Liver (tissue), 9 donors: Measurements from ENCODE around the gene LRCH2. TPM values are rescaled to one million over a fixed set of nuclear protein-coding genes. Genes with fewer than 3 reads are reported as not detected.

Source experiments
- DNase-seq: peaks from one replicate; pipeline ENCODE4 v3.0.0-alpha.2; 2017; ENCODE audit warnings: low spot score
- H3K27ac ChIP-seq, 2 donors: one replicate each; pipeline ENCODE4 v1.7.0; 2013; ENCODE audit warnings: inconsistent platforms in 2 of 2, low read length in 2 of 2, control low read depth in 1 of 2, low read depth in 1 of 2, mild to moderate bottlenecking in 1 of 2
- H3K27me3 ChIP-seq, 4 donors: one replicate each; pipeline versions ENCODE4 v1.6.1 to v1.7.0; 2013; ENCODE audit warnings: low read length in 3 of 4, inconsistent platforms in 1 of 4, mild to moderate bottlenecking in 1 of 4, moderate library complexity in 1 of 4; ENCODE audit not compliant: control insufficient read depth in 4 of 4, insufficient read depth in 4 of 4
- H3K36me3 ChIP-seq, 4 donors: one replicate each; pipeline versions ENCODE4 v1.6.1 to v1.7.0; 2013; ENCODE audit warnings: low read length in 3 of 4, mild to moderate bottlenecking in 3 of 4, low read depth in 1 of 4, moderate library complexity in 1 of 4; ENCODE audit not compliant: control insufficient read depth in 4 of 4, insufficient read depth in 3 of 4
- H3K4me1 ChIP-seq, 4 donors: one replicate each; pipeline versions ENCODE4 v1.6.1 to v1.7.0; 2013; ENCODE audit warnings: low read length in 3 of 4, mild to moderate bottlenecking in 3 of 4, moderate library complexity in 1 of 4; ENCODE audit not compliant: control insufficient read depth in 4 of 4, insufficient read depth in 4 of 4
- H3K4me3 ChIP-seq, 3 donors: one replicate each; pipeline versions ENCODE4 v1.6.1 to v1.7.0; 2013; ENCODE audit warnings: low read length in 3 of 3, control low read depth in 1 of 3, low read depth in 1 of 3, mild to moderate bottlenecking in 1 of 3
- H3K9ac ChIP-seq, 2 donors: one replicate each; pipeline ENCODE4 v1.7.0; 2013; ENCODE audit warnings: low read length in 2 of 2, mild to moderate bottlenecking in 2 of 2, moderate library complexity in 2 of 2, control low read depth in 1 of 2, low read depth in 1 of 2
- H3K9me3 ChIP-seq, 4 donors: one replicate each; pipeline versions ENCODE4 v1.6.1 to v1.7.0; 2013; ENCODE audit warnings: low read length in 3 of 4; ENCODE audit not compliant: control insufficient read depth in 4 of 4
- ATF3 ChIP-seq: IDR thresholded peaks from 2 replicates; pipeline ENCODE4 v1.6.1; 2016; ENCODE audit warnings: antibody characterized with exemption
- EGR1 ChIP-seq, 2 donors: IDR thresholded peaks; 2 replicates each; pipeline ENCODE4 v1.6.1; 2016 to 2018; ENCODE audit warnings: antibody characterized with exemption in 2 of 2, low read depth in 2 of 2
- FOXA1 ChIP-seq: IDR thresholded peaks from 2 replicates; pipeline ENCODE4 v1.6.1; 2016; ENCODE audit warnings: antibody characterized with exemption
- FOXA2 ChIP-seq: IDR thresholded peaks from 2 replicates; pipeline ENCODE4 v1.6.1; 2016; ENCODE audit warnings: antibody characterized with exemption
- GABPA ChIP-seq, 2 donors: IDR thresholded peaks in 1 of 2; conservative IDR thresholded peaks in 1 of 2; 2 replicates each; pipeline ENCODE4 v1.6.1; 2016; ENCODE audit warnings: antibody characterized with exemption in 2 of 2, mild to moderate bottlenecking in 1 of 2, moderate library complexity in 1 of 2
- HNF4A ChIP-seq, 2 donors: conservative IDR thresholded peaks; 2 replicates each; pipeline ENCODE4 v1.6.1; 2016; ENCODE audit warnings: antibody characterized with exemption in 2 of 2, mild to moderate bottlenecking in 2 of 2
- HNF4G ChIP-seq: IDR thresholded peaks from 2 replicates; pipeline ENCODE4 v1.6.1; 2016; ENCODE audit warnings: antibody characterized with exemption
- JUND ChIP-seq, 2 donors: IDR thresholded peaks; 2 replicates each; pipeline ENCODE4 v1.6.1; 2016; ENCODE audit warnings: antibody characterized with exemption in 2 of 2
- NR2F2 ChIP-seq: IDR thresholded peaks from 2 replicates; pipeline ENCODE4 v1.6.1; 2016; ENCODE audit warnings: antibody characterized with exemption
- RAD21 ChIP-seq, 2 donors: IDR thresholded peaks; 2 replicates each; pipeline ENCODE4 v1.6.1; 2016; ENCODE audit warnings: antibody characterized with exemption in 2 of 2, mild to moderate bottlenecking in 2 of 2
- RXRA ChIP-seq, 2 donors: IDR thresholded peaks; 2 replicates each; pipeline ENCODE4 v1.6.1; 2017 to 2018; ENCODE audit warnings: antibody characterized with exemption in 2 of 2, mild to moderate bottlenecking in 1 of 2
- SP1 ChIP-seq: IDR thresholded peaks from 2 replicates; pipeline ENCODE4 v1.6.1; 2018; ENCODE audit warnings: antibody characterized with exemption, mild to moderate bottlenecking
- TAF1 ChIP-seq: conservative IDR thresholded peaks from 2 replicates; pipeline ENCODE4 v1.6.1; 2016; ENCODE audit warnings: antibody characterized with exemption, mild to moderate bottlenecking
- YY1 ChIP-seq: IDR thresholded peaks from 2 replicates; pipeline ENCODE4 v1.6.1; 2016; ENCODE audit warnings: antibody characterized with exemption, mild to moderate bottlenecking
- WGBS: extraction: QIAGEN DNeasy Blood & Tissue Kit; methylation state at CpG from one replicate; pipeline ENCODE4 v1.1.7; 2013; 5-methylcytosine and 5-hydroxymethylcytosine counted together
- polyA plus RNA-seq, 2 donors: library from polyadenylated mRNA; stranded (reverse) in 1 of 2; unstranded in 1 of 2; fragments of 200-250 nt in 1 of 2; fragments of >200 nt in 1 of 2; fragmentation: Nextera tagmentation in 1 of 2; extraction: Ambion mirVana in 1 of 2; gene quantifications; one replicate each; pipeline versions ENCODE4 v1.2.1 to v1.2.3, GENCODE V29; 2013 to 2015
- total RNA-seq, 2 donors: library from RNA; depleted of rRNA; stranded (reverse); fragments of >200 nt; gene quantifications; one replicate each; pipeline ENCODE4 v1.2.3, GENCODE V29; 2014
- TF ChIP-seq, protein P1 (sequence below): IDR thresholded peaks from 2 replicates; pipeline ENCODE4 v1.6.1; 2016; ENCODE audit warnings: antibody characterized with exemption, mild to moderate bottlenecking
- TF ChIP-seq, protein P2 (sequence below): IDR thresholded peaks from 2 replicates; pipeline ENCODE4 v1.6.1; 2016; ENCODE audit warnings: antibody characterized with exemption
- TF ChIP-seq, protein P3 (sequence below): fragments of 150-350 bp; IDR thresholded peaks from 2 replicates; pipeline ENCODE4 v1.5.1; 2017; ENCODE audit warnings: improper control_type of control experiment, low read depth, low read length; ENCODE audit not compliant: missing input control
- TF ChIP-seq, protein P4 (sequence below): IDR thresholded peaks from 2 replicates; pipeline ENCODE4 v1.6.1; 2016; ENCODE audit warnings: antibody characterized with exemption
- donor health status: healthy.
- donor health status: healthy.
- donor health status: healthy.
- donor health status: healthy.
- donor health status: healthy.

The LRCH2 gene
- total and polyA plus RNA-seq, 4 donors = 0.06 to 0.42 (median 0.24) TPM

GRCh38 chrX:115259238-115259875, 25.5 kb upstream of the LRCH2 start:
- 67% methylated on average over 3 of the region's 3 CpGs for WGBS
- no peak for DNase-seq
- Histone ChIP-seq H3K27me3 (peaks cover 0 to 3% (median 0%) of the 10 kb centered on the region in 4 donors), H3K9me3 (peaks cover 0 to 3% (median 0%) of the 10 kb centered on the region in 4 donors), H3K4me3 (no peak overlapping the region), H3K27ac (no peak overlapping the region), H3K36me3 (no peaks in the 10 kb centered on the region), H3K4me1 (no peaks in the 10 kb centered on the region), H3K9ac (no peak overlapping the region)
- TF ChIP-seq, protein P1, sequence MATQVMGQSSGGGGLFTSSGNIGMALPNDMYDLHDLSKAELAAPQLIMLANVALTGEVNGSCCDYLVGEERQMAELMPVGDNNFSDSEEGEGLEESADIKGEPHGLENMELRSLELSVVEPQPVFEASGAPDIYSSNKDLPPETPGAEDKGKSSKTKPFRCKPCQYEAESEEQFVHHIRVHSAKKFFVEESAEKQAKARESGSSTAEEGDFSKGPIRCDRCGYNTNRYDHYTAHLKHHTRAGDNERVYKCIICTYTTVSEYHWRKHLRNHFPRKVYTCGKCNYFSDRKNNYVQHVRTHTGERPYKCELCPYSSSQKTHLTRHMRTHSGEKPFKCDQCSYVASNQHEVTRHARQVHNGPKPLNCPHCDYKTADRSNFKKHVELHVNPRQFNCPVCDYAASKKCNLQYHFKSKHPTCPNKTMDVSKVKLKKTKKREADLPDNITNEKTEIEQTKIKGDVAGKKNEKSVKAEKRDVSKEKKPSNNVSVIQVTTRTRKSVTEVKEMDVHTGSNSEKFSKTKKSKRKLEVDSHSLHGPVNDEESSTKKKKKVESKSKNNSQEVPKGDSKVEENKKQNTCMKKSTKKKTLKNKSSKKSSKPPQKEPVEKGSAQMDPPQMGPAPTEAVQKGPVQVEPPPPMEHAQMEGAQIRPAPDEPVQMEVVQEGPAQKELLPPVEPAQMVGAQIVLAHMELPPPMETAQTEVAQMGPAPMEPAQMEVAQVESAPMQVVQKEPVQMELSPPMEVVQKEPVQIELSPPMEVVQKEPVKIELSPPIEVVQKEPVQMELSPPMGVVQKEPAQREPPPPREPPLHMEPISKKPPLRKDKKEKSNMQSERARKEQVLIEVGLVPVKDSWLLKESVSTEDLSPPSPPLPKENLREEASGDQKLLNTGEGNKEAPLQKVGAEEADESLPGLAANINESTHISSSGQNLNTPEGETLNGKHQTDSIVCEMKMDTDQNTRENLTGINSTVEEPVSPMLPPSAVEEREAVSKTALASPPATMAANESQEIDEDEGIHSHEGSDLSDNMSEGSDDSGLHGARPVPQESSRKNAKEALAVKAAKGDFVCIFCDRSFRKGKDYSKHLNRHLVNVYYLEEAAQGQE = no peak
- no peak for TF ChIP-seq ATF3
- no peak for TF ChIP-seq RXRA (IDR thresholded peaks at IDR 0.05)
- TF ChIP-seq YY1 = no peak
- no peak for TF ChIP-seq SP1
- TF ChIP-seq, protein P2, sequence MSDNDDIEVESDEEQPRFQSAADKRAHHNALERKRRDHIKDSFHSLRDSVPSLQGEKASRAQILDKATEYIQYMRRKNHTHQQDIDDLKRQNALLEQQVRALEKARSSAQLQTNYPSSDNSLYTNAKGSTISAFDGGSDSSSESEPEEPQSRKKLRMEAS = no peak
- no peak for TF ChIP-seq TAF1
- no peak for TF ChIP-seq NR2F2
- TF ChIP-seq EGR1 (IDR thresholded peaks at IDR 0.05; ENCODE audit: low read depth in 2 of 2) = no peak
- TF ChIP-seq, protein P3, sequence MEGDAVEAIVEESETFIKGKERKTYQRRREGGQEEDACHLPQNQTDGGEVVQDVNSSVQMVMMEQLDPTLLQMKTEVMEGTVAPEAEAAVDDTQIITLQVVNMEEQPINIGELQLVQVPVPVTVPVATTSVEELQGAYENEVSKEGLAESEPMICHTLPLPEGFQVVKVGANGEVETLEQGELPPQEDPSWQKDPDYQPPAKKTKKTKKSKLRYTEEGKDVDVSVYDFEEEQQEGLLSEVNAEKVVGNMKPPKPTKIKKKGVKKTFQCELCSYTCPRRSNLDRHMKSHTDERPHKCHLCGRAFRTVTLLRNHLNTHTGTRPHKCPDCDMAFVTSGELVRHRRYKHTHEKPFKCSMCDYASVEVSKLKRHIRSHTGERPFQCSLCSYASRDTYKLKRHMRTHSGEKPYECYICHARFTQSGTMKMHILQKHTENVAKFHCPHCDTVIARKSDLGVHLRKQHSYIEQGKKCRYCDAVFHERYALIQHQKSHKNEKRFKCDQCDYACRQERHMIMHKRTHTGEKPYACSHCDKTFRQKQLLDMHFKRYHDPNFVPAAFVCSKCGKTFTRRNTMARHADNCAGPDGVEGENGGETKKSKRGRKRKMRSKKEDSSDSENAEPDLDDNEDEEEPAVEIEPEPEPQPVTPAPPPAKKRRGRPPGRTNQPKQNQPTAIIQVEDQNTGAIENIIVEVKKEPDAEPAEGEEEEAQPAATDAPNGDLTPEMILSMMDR = no peak
- no peak for TF ChIP-seq JUND (IDR thresholded peaks at IDR 0.05)
- TF ChIP-seq FOXA2 = no peak
- TF ChIP-seq FOXA1 = no peak
- no peak for TF ChIP-seq HNF4G
- no peak for TF ChIP-seq HNF4A (conservative IDR thresholded peaks at IDR 0.05)
- no peak for TF ChIP-seq RAD21 (IDR thresholded peaks at IDR 0.05)
- TF ChIP-seq, protein P4, sequence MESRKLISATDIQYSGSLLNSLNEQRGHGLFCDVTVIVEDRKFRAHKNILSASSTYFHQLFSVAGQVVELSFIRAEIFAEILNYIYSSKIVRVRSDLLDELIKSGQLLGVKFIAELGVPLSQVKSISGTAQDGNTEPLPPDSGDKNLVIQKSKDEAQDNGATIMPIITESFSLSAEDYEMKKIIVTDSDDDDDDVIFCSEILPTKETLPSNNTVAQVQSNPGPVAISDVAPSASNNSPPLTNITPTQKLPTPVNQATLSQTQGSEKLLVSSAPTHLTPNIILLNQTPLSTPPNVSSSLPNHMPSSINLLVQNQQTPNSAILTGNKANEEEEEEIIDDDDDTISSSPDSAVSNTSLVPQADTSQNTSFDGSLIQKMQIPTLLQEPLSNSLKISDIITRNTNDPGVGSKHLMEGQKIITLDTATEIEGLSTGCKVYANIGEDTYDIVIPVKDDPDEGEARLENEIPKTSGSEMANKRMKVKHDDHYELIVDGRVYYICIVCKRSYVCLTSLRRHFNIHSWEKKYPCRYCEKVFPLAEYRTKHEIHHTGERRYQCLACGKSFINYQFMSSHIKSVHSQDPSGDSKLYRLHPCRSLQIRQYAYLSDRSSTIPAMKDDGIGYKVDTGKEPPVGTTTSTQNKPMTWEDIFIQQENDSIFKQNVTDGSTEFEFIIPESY = no peak
- TF ChIP-seq GABPA (IDR thresholded peaks at IDR 0.05 in 1 of 2, conservative IDR thresholded peaks at IDR 0.05 in 1 of 2) = no peak
